Keratinocyte (primary cell): ENCODE measurements around the gene PVRIG.
"Not testable (repeated sequence)": the region's sequence is repeated elsewhere in the genome, so short reads cannot be mapped to it uniquely, and the experiment has no call there.

Experiments used
- EZH2 ChIP-seq: IDR thresholded peaks from one replicate; pipeline ENCODE4 v1.6.1; 2012; ENCODE audit warnings: inconsistent platforms, mild to moderate bottlenecking, low read length, moderate library complexity
- TF ChIP-seq, protein P1 (sequence below), 3 experiments: IDR thresholded peaks in 1 of 3; conservative IDR thresholded peaks in 1 of 3; optimal IDR thresholded peaks in 1 of 3; 2 replicates in 2 of 3; 3 replicates in 1 of 3; pipeline versions ENCODE3 to v1.5.1; 2011; ENCODE audit warnings: low read length in 3 of 3, mild to moderate bottlenecking in 3 of 3, moderate library complexity in 2 of 3, control low read depth in 1 of 3, inconsistent platforms in 1 of 3; ENCODE audit not compliant: insufficient read depth in 2 of 3; ENCODE audit errors: extremely low read depth in 1 of 3

DNA sequence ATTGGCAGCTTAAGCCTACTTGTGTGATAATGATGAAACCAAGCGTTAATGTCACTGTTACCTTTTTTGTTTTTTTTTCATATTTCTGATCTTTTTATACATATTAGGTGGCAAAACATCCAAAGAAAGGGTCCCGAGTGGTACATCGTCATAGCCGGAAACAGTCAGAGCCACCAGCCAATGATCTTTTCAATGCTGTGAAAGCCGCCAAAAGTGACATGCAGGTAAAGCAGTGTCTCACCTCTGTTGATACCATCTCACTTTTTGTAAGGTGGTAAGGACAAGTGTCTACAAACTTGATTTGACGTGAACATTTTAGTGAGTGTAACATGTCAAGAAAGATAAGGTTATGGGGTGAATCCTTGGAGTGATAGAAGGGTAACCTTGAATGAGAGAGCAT lies 37.1 kb upstream of the PVRIG start:
- TF ChIP-seq, protein P1, sequence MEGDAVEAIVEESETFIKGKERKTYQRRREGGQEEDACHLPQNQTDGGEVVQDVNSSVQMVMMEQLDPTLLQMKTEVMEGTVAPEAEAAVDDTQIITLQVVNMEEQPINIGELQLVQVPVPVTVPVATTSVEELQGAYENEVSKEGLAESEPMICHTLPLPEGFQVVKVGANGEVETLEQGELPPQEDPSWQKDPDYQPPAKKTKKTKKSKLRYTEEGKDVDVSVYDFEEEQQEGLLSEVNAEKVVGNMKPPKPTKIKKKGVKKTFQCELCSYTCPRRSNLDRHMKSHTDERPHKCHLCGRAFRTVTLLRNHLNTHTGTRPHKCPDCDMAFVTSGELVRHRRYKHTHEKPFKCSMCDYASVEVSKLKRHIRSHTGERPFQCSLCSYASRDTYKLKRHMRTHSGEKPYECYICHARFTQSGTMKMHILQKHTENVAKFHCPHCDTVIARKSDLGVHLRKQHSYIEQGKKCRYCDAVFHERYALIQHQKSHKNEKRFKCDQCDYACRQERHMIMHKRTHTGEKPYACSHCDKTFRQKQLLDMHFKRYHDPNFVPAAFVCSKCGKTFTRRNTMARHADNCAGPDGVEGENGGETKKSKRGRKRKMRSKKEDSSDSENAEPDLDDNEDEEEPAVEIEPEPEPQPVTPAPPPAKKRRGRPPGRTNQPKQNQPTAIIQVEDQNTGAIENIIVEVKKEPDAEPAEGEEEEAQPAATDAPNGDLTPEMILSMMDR (optimal IDR thresholded peaks at IDR 0.05 in 1 of 3, IDR thresholded peaks at IDR 0.05 in 1 of 3, conservative IDR thresholded peaks at IDR 0.05 in 1 of 3; ENCODE audit: extremely low read depth in 1 of 3, insufficient read depth in 2 of 3, low read length in 3 of 3): not testable (repeated sequence)
- not testable (repeated sequence) for TF ChIP-seq EZH2
